Measurements from ENCODE around the gene CD93.

CD93 gene

GRCh38 chr20:23086056-23086566 lies at the start of gene CD93:
TSS of gene CD93 (minus strand) at chr20:23086324. CDS start at chr20:23086192, 132 bp downstream.
- DNase-seq: no peak

DNA sequence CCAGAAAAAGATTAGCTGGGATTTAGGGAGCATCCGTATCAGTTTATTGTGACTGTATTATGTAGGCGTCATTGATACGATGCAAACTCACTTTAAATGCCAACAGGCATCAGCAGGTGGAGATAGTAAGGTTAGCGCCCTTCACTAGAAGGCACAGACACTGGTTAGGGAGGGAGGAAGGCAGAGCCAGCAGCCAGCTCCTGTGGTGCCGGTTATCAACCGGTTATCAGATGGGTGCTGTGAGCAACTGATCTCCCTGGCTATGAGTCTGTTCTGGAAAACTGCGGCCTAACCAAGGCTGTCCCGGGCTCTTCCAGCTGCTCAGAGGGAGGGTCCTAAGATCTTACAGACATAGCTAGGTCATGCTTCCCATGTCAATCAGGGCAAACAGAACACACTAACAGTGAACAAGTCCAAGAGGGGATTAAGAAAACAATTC lies 47.5 kb upstream of the CD93 start:
- no peak for DNase-seq

DNA sequence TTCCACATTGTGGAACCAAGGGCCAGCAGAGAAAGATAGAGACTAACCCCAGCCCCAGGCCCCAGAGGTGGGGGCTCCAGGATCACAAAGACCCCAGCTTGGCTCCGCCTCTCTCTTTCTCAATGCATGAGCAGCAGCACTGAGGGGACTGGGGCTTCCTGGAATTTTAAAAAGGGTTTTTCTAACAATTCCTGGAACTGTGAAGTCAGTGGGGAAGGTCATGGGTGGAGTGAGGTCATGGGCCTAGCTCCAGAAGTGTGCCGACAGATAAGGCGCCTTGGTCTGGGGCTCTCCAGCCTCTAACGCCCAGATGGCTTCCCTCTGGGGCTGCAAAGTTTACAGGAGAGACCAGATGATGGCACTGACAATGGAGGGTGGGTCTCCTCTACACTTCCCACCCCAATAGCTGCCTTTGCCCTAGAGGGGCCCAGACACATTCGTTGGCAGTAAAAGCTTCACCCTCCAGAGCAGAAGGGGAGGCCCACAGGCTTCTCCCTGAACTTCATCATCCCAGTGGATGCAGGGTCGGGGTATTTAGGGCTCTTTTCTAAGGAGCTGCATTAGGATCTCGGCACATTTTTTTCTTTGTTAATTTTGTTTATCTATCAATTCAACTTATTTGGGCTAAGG lies 46.9 kb upstream of the CD93 start:
- no peak for DNase-seq

- DNase-seq: no peak
These were observed 46.3 kb upstream of the CD93 start for GRCh38 chr20:23132293-23132929.

DNA sequence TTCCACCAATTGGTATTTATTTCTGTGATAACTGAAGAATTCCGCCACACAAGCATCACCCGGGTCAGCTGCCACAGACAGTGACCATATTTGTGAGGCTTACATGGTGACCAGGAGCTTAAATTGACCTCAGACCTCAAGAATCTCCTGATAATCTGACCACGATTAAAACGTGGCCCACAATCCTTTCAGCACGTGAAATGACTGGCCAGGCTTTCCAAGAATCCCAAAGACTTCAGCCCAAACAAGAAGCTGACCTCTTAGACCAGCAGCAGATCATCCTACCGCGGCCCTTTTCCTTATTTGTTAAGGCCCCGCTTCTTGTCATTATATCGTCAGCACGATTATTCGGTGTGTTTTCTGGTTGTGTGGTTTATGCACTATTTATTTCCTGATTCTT lies 45.6 kb upstream of the CD93 start:
- no peak for DNase-seq

DNA sequence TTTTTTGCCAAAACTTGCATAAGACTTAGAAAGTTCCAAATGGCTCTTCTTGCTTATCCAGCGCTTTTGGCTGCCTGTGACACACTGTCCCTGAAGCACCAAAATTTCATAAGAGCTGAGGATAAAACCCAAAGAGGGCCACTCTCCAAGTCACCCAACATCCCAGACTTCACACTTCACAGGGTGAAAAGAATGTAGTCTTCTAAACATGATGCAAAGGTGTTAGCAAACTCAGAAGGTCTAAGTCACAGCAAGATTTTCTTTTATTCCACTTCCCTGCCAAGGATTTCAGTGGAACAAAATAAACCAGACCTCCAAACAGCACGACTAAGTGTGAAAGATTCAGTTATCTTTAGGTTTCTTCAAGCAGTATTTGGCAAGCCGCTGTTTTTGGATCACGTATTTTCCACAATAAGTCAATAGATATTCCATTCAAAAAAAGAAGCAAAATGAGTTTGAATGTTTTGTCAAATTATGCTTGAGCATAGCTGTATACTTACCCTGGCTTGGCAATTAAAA lies 44.6 kb upstream of the CD93 start:
- no peak for DNase-seq

- DNase-seq: no peak
These were observed 43.9 kb upstream of the CD93 start for GRCh38 chr20:23129891-23130621.

- DNase-seq: no peak
These were observed 43.1 kb upstream of the CD93 start for GRCh38 chr20:23129266-23129665.

- no peak for DNase-seq
These were observed 42.5 kb upstream of the CD93 start for GRCh38 chr20:23128461-23129125.

- no peak for DNase-seq
These were observed 41.6 kb upstream of the CD93 start for GRCh38 chr20:23127506-23128279.

DNA sequence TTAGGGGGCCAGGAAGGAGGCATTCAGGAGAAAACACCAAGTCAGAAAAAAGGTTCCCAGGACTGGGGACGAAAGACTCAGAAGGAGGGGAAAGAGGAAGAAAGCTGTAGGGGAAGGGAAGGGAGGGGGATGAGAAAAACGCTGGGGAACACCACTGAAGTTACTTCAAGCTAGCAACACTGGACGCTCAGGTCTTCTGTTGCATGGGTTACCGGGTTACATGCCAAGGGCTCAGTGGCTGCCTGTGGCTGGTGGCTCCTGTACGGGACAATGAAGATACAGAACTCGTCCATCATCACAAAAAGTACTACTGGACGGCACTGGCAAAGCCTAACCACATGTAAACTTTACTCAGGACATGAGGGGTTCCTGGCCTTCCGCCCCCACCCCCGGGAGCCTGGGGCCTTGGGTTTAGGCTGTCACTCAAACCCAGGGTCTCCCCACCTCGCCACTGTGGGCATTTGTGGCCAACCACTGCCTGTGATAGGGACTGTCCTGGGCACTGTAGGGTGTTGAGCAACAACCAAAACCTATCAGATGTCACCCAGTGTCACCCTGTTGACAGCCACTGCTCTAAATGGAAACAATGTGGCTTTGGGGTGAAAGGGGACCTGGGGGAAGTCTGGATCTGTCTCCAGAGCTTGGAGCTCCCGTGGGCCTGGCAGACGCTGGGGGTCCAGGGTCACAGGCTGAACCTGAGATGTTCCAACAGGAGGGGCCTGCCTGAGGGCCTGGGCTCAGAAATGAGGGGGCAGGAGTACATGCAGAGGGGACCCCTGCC lies 40.3 kb upstream of the CD93 start:
- DNase-seq: no peak

DNA sequence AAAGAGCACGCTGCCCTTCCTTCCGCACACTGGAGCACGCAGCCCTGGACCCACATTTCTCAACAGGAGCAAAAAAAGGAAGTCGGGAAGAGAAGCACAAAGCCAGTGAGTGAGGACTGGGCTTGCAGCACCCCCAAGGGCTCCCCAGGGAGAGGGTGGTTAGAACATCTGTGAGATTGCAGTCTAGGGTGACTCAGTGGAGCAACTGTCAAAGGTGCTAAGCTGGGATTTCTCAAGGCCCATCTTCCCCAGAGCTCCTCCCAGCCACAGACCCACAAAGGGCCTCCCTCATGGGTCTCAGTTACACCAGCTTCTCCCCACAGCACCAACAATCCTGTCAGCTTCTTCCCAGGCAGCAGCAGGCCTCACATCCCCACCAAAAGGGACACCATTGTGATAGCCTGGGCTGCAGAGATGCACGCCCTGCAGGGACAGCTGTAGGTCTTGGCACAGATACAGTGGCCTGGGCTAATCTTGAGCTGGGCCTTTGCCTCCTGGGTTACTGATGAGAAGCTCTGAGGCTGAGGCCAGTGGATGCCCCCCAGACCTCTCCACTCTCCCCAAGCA lies 39.6 kb upstream of the CD93 start:
- DNase-seq: no peak

GRCh38 chr20:23125159-23125558 lies 39.0 kb upstream of the CD93 start:
- DNase-seq: no peak

- no peak for DNase-seq
These were observed 37.8 kb upstream of the CD93 start for GRCh38 chr20:23123886-23124285.

- no peak for DNase-seq
These were observed 36.9 kb upstream of the CD93 start for GRCh38 chr20:23122796-23123655.

DNA sequence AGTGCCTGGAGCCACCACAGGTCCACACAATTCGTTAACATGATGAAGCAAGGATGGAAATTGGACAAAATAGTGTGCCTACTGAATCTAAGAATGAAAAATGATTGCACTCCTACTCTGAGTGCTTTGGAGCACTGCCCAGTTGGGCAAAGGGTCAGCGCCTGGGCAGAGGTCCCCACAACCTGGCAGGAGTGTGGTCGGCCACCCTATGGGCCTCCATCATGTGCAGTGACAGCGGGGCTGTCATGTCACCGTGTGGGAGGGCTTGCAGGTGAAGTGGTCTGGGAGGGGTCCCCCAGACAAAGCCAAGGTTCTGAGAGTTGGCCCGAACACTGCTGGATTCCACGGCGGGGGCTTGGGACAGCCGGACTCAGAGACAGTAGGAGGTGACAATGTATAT lies 36.2 kb upstream of the CD93 start:
- no peak for DNase-seq

DNA sequence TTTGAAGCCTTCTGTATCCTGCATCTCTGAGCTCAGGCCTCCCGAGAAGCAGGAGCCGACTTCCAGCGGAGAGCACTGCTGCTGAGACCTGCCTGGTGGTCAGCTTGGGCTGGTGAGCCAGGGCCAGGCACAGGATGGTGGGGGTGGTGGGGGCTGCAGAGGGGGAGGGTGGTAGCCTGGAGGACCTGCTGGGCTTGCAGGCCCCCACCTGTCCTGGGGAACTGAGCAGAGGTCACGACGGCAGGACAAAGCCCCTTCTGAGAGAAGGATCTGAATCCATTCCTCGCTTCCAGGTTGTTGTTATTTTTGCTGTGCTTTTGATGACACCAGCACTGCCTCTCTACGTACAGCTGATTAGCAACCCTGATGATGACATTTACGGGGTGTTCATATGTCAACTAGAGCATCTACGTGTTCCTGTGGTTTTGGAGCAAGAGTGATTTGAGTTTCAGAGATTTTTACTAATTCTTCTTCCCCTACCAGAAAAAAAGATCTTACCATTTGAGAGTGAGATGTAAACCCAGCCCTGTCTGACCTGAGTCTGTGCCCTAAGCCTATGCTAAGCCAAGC lies 35.7 kb upstream of the CD93 start:
- DNase-seq: no peak

GRCh38 chr20:23120936-23121750 lies 35.0 kb upstream of the CD93 start:
- DNase-seq: no peak

DNA sequence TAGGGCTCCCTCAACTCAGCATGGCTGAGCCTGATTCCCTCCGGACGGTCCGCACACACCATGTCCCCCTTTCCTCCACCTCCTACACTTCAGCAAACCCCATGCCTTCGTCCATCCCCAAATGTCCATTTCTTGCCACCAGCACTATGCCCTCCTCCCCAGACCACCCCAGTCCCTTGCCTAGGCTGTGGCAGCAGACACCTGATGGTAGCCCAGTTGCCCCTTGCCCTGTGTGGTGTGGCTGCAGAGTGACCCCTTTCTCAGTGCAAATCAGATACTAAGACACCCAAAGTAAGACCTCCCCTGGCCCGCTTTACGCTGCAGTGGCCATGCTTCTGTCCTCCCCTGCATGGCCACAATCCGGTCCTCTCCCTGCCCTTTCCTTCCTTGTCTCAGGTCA lies 34.1 kb upstream of the CD93 start:
- DNase-seq: no peak

Measured in NCI-H446 (cell line).